GM12873 (cell line): Measurements from ENCODE around the gene DHCR7.

ENCODE experiments used
- TF ChIP-seq, protein P1 (sequence below): IDR thresholded peaks from 2 replicates; pipeline ENCODE4 v1.5.1; 2012; ENCODE audit warnings: low read depth, mild to moderate bottlenecking, moderate library complexity, low read length, control low read depth; ENCODE audit not compliant: insufficient read depth; ENCODE audit errors: missing control alignments

The DHCR7 gene

DNA sequence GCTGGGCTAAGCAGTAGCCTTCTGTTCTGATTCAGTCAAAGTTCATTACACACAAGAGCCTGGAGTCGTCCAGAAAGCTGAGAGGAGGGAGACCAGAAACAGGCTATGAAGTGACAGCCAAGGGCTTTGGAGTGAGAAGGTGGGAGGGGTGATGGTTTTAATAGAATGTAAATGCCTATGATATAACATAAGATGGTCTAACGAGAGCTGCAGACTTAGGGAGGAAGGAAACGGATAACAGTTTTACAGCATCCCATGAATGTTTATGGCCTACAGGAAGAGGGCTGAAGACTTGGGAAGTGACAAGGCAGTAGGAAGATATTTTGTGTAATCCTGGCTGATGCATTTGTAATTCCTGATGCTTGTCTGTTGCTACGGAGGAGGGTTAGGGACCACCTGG, 62.0 kb downstream of the DHCR7 start:
- TF ChIP-seq, protein P1, sequence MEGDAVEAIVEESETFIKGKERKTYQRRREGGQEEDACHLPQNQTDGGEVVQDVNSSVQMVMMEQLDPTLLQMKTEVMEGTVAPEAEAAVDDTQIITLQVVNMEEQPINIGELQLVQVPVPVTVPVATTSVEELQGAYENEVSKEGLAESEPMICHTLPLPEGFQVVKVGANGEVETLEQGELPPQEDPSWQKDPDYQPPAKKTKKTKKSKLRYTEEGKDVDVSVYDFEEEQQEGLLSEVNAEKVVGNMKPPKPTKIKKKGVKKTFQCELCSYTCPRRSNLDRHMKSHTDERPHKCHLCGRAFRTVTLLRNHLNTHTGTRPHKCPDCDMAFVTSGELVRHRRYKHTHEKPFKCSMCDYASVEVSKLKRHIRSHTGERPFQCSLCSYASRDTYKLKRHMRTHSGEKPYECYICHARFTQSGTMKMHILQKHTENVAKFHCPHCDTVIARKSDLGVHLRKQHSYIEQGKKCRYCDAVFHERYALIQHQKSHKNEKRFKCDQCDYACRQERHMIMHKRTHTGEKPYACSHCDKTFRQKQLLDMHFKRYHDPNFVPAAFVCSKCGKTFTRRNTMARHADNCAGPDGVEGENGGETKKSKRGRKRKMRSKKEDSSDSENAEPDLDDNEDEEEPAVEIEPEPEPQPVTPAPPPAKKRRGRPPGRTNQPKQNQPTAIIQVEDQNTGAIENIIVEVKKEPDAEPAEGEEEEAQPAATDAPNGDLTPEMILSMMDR = no peak

DNA sequence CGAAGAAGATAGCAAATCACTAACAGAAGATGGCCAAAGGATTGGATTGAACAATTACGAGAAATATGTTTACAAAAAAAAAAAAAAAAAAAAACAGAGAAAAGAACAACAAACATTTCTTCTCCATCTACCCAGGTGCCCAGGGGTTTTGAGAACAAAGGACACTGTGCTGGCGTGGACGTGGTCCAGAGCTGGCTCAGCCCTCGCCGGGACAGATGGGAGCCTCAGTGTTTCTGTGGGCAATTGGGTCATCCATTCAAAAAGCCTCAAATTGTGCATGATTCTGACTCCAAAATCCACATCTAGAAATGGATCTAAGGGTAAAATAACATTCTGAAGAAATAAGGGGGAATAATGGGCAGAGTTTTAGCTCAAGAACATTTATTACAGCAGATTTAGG, 63.1 kb downstream of the DHCR7 start:
- TF ChIP-seq, protein P1 = no peak

DNA sequence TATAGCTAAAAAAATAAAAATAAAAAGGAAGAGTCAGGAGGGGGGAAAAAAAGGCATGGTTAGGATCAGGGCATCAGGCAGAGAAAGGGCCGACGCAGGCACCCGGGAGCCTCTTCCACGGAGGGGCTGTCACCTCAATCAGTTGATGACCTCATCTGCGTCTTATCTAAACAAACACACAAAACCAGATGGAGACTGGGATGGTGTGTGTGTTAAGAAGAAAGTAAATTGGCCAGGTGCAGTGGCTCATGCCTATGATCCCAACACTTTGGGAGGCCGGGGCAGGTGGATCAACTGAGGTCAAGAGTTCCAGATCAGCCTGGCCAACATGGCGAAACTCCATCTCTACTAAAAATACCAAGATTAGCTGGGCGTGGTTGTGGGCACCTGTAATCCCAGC, 63.6 kb downstream of the DHCR7 start:
- TF ChIP-seq, protein P1 = no peak
